HG03097 (cell line): Measurements from ENCODE around the gene GET4.

Experiments used
- ATAC-seq: cut with Tn5 transposase; IDR thresholded peaks from one replicate; pipeline ENCODE4 v1.9.1; 2021; ENCODE audit not compliant: unreplicated experiment, low FRiP score

GET4 gene

DNA sequence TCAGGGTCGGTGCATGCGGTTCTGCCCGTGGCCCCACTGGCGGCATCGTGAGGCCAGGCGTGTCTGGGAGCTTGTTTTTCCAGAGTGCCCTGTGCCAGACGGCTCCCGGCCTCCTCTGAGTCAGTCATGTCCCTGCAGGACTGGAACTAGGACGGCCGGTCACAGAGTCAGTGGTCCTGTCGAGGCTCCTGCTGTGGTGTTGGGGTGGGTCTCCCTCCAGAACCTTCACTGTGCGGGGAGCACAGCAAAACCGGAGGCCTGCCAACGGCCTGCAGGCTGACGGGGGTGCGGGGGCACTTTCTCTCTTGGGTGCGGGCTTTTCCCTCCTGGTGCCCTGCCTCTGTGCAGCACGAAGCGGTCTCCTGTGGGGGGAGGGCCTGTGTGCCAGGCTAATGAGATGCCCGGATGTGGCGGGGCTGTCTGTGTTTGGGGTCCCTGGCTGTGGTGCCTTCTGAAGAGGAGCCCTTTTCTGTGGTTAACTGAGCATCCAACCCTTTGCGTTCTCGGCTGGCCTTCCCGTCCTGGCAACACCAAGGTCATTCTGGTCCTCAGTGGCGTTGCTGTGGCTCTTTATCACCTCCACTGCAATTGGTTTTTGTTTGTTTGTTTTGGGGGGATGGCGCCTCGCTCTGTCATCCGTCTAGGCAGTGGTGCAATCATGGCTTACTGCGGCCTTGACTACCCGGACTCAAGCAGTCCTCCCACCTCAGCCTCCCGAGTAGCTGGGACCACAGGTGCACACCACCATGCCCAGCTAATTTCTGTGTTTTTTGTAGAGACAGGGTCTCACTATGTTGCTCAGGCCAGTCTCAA lies 8.0 kb downstream of the GET4 start:
- ATAC-seq = no peak

DNA sequence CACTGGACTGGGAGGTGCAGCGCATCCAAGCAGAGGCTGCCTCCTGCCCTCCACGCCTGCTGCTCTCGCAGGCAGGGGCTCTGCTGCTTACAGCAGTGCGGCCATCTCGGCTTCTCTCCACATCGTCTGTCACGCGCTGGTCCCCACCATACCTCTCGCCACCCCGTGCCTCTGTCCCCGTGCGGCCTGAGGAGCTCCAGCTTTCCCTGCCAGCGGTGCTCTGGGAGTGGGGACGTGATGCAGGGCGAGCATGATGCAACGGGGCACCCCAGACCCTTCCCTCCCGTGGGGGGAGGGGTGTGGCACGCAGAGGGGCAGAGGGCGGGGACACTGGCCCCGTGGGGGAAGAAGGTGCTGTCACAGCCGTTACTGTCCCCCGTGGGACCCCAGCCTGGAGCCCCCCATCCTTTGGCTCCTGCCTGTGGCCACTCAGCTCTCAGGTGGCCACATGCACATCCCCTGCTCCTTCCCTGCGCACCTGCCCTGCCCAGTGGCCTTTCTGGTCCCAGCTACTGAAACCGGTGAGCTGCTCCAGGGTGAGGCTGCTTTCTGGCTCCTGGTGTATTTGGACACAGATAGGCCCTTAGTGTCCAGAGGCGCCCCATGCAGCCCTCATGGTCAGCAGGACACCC lies 9.0 kb downstream of the GET4 start:
- no peak for ATAC-seq

DNA sequence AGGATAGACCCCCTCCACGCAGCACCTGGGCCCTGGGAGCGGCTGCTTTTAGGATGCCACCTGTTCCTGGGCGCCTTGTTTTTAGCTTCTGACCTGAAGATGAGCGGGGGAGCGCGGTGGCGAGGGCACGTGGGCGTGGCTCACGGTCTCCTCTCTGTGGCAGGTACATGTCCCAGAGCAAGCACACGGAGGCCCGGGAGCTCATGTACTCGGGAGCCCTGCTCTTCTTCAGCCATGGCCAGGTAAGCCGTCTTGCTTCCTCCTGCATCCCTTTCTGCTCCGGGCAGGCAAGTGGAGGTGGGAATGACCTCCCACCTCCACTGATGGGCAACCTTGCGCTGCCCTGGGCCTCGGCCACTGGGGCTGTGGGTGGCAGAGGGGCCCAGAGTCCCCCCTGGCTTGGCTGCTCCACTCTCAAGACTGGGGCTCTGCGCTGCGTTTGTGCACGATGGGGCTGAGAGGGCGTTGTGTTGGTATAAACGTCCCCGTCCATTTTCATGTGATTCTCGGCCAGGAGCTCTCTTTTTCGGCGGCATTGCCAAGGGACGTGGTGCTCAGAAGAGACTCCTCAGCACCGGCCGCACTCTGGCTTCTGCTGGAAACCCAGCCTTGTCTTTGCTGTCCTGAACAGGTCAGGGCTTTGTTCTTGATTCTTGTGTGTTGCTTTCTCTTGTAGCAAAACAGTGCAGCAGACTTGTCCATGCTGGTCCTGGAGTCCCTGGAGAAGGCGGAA lies 9.7 kb downstream of the GET4 start:
- no peak for ATAC-seq

DNA sequence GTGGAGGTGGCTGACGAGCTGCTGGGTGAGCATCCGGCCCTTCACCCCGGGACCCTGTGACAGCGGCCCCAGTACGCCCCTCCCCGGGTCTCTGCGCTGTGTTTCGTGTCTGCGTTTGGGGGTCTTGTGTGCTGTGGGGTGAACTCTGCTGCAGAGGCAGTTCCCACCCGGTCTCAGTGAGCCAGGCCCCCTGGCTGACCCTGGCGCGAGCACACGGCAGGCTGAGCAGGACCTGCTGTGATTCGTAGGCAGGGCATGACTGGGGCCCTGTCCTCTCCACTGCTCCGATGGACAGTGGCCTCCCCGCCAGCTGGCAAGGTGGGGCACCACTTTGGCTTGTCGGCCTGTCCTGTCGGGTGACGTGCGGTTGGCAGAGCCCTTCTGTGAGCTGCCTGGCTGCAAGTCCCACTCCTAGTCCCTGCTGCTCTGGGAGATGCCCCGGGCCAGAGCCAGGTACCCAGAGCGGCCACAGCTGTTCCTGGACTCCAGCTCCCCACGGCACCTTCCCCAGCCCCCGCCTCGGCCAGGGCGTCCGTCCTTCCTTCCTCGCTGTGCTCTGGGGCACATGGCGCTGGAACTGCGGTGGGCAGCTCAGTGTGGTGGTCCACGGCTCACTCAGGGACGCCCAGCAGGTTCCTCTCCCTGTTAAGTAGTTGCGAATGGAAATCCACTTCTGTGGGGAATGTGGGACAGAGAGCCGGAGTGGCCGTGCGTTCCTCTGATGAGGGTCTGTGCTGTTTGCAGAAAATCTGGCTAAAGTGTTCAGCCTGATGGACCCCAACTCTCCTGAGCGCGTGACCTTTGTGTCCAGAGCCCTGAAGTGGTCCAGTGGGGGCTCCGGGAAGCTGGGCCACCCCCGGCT lies 10.5 kb downstream of the GET4 start:
- no peak for ATAC-seq

DNA sequence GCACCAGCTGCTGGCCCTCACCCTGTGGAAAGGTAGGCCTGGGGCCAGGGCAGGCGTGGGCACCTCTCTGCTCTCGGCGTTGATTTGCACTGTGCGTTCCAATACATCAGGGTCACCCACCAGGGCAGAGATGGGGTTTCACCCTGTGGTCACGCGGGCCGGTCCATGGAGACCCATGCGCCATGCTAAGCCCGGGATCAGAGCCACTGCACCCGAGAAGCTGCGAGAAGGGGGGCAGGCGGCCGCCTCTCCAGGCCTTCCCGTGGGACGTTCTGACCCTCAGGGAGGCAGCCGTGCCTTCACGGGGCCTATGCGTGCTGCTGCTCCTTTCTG lies 11.1 kb downstream of the GET4 start:
- ATAC-seq = no peak

DNA sequence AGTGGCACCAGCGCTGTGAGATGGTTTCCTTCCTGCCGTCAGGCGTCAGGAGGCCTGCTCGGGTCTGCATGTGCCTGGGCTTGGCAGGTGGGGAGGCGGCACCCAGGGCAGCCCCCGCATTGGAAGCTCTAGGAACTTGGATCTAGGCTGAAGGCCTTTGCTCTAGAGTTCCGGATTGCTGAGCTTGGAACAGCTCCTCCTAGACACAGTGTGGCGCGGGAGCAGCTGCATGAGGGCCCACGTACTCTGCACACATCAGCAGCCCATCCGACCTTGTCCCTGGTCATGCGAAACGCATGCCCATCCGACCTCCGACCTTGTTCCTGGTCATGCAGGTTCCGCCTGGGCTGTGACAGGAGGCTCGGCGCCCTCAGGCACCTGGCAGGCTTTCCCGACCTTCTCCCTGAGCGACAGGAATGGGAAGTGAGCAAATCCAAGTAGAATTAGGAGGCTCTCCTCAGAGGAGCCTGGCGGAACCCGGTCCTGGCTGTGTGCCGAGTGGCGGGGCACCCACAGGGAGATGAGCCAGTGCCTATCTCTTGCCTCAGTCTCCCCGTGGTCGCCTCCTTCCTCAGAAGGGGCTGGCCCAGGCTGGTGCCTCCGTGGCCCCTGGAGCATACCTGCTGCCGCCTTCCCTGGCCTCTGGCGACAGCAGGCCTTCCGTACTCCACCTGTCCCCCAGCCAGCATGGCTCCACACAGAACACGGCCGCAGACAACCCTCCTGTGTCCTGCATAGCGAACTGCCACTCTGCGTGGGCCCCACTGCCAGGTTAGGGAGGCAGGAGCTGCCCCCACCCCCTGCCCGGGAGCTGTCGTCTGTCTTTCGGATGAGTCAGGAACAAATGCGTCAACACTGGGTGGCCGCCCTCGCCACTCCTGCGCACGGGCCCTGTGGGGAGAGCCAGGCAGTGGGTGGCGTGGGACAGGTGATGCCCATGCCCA lies 12.0 kb downstream of the GET4 start:
- ATAC-seq = no peak

DNA sequence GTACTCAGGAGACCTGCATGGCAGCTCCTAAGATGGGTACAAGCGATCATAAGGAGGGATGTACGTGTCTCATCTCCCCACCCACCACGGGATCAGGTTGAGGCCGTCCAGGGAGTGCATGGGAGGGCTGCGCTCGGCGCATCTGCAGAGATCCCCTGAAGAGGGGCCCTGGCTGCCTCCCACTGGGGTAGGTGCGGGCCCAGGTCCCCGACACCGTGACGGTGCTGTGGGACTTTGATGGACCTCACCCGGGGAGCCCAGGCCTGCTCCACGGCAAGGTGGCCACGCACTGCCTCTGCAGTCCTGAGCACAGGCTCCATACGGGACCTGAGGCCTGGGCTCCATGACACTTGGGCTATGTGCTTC lies 12.7 kb downstream of the GET4 start:
- no peak for ATAC-seq

DNA sequence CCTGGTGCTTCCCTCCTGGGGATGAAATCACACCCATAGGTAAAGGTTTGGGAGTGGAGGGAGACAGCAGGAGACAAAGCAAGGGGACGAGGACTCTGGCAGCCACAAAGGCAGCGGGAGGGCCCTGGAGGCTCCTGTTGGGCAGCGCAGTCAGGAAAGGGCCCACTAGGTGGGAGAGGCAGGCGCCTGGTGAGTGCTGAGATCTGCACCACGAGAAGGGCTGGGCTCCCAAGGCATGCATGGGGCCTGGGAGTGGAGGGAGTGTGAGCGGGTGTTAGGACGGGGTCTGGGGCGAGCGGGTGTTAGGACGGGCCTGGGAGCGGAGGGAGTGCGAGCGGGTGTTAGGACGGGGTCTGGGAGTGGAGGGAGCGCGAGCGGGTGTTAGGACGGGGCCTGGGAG lies 13.0 kb downstream of the GET4 start:
- no peak for ATAC-seq

DNA sequence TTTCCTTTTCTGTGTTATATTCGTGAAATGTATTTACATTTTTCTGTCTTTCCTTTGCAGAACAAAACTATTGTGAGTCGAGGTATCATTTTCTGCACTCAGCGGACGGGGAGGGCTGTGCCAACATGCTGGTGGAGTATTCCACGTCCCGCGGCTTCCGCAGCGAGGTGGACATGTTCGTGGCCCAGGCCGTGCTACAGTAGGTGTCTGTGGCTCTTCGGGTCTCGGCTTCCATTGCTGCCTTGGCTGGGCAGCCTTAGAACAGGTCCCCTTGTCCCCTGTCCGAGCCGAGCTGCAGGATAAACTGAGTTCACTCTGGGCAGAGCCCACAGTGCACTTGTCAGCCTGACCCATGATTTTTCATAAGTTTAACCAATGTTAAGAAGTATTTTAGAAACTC lies 14.5 kb downstream of the GET4 start:
- no peak for ATAC-seq

DNA sequence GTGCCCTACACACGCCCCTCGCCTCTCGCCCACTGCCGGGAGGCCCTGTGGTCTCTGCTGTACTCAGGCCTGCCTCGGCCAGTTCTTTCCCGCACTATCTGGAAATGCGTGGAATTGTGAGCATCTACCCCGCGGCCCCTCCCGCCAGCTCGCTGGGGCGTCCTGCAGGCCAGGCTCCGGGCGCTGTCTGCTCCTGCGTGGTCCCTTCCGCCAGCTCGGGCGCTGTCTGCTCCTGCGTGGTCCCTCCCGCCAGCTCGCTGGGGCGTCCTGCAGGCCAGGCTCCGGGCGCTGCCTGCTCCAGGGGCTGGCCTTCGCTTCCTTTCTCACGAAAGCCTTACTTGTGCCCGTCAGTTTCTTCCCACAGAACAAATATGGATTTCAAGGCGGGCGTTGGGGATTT lies 14.9 kb downstream of the GET4 start:
- ATAC-seq = no peak

DNA sequence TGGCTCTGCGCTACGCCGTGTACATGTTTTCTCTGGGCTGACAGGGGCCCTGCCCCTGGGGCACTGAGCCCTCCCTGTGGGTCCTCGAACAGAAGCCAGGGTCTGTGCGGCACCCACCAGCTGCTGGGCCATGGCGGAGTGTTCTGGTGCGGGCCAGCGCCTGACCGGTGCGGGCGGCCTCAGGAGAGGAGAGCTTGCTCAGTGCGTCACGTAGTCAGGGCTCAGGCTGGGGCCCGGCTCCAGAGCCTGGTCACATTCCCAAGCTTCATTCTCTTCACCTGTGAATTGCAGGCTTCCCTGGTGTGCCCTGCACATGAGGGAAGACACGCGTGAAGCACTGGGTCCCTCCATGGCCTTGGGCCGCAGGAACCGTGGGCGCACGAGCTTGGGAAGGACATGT lies 15.5 kb downstream of the GET4 start:
- ATAC-seq = no peak

DNA sequence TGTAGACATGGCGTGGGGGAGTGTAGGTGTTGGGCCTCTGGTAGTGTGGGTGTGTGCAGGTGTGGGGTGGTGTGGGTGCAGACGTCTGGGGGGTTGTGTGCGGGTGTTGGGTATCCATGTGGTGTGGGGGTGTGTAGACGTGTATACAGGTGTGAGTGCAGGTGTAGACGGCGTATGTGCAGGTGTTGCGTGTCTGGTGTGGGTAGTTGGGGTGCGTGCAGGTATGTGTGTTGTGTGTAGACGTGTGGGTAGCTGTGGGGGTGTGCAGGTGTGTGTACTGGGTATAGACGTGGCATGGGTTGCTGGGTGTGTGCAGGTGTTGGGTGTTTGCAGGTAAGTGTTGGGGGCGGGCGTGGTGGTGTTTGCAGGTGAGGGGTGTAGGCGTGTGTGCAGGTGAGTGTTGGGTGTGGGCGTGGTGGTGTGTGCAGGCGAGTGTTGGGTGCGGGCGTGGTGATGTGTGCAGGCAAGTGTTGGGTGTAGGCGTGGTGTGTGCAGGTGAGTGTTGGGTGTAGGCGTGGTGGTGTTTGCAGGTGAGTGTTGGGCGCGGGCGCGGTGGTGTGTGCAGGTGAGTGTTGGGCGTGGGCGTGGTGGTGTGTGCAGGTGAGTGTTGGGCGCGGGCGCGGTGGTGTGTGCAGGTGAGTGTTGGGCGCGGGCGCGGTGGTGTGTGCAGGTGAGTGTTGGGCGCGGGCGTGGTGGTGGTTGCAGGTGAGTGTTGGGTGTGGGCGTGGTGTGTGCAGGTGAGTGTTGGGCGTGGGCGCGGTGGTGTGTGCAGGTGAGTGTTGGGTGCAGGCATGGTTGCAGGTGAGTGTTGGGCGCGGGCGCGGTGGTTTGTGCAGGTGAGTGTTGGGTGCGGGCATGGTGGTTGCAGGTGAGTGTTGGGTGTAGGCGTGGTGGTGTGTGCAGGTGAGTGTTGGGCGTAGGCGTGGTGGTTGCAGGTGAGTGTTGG lies 16.6 kb downstream of the GET4 start:
- ATAC-seq = no peak

DNA sequence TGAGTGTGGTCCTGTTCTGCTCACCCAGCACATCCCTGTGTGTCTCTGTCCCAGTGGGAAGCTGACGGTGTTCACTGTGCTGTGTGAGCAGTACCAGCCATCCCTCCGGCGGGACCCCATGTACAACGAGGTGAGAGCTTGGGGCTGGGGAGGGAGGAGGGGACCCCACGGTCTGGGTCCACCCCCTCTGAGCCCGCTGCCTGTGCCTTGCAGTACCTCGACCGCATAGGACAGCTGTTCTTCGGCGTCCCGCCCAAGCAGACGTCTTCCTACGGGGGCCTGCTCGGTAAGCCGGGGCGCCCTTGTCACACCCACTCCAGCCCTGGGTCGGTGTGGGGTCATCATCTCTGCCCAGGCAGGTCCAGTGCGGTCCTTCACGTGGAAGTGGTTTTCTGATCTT lies 17.3 kb downstream of the GET4 start:
- ATAC-seq = no peak

DNA sequence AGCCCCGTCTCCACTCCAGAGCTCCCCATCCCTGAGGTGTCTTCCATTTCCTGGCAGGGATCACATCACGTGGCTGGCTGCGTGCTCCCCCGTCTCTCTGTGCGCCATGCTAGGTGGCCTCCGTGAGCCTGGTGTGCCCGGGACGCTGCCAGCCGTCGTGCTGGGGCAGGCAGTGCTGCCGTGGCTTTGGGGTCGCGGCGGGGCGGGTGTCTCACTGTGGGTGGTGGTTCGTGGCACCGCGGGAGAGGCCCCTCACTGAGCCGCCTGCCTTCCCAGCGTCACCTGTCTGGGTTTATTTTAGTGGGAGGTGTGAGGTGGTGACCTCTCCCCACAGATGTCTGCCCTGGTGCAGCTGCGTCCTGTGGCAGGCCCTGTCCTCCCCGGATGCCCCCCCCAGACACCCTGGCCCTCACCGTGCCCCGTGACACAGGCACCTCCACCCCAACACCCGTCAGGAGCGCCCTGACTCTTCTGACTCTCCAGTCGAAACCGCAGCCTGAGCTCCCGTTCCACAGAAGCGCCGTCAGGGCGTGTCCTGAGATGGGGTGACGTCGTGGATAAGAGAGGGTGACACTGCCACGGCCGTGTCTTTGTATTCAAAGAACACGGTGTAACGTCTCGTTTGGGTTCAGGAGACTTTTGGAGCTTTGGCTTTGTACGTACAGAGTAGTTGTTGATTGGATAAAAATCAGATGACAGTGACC lies 18.0 kb downstream of the GET4 start:
- ATAC-seq = no peak

DNA sequence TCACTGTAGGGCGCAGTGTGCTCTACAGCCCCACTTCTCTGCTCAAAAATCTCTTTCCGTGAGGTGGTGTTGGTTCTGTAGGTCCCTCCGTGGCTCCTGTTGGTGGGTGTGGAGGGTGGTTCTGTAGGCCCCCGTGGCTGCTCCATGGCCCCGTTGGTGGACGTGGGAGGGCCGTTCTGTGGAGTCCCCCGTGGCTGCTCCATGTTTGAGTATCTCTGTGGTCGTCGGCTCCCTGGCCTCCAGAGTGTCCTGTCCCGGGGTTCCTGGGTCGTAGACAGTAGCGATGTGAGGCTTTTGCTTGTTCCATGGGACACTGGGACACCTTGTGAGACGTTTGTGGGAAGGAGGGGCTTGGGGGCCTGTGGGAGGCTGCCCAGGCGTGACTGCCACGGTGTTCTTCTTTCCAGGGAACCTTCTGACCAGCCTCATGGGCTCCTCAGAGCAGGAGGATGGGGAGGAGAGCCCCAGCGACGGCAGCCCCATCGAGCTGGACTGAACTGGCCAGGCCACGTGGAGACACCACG lies 18.6 kb downstream of the GET4 start:
- no peak for ATAC-seq

DNA sequence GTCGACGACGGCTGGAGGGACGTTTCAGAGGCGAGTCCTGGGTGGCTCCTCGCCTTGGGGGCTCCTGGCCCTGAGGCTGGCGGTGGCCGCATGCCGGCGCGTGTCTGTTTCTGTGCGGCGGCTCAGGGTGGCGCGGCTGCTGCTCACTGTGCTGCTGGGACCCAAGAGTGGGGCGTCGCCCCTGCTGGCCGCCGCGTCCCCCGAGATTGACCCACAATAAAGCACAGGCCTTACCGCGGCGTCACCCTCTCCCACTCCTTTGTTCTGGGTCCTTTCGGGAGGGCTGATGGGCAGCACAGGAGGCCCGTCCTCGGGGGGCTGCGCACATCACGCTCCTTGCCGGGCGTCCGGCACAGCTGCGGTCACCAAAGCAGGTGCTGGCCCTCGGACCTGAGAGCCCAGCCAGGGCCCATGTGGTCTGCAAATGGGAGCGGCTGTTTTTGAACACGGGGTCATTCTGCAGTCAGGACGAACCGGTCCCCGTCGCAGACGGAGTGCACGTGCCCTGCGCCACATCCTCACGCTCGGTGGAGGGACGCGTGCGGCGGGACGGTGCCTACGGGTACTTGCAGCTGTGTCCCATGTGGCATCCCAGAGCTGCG lies 19.2 kb downstream of the GET4 start:
- no peak for ATAC-seq

DNA sequence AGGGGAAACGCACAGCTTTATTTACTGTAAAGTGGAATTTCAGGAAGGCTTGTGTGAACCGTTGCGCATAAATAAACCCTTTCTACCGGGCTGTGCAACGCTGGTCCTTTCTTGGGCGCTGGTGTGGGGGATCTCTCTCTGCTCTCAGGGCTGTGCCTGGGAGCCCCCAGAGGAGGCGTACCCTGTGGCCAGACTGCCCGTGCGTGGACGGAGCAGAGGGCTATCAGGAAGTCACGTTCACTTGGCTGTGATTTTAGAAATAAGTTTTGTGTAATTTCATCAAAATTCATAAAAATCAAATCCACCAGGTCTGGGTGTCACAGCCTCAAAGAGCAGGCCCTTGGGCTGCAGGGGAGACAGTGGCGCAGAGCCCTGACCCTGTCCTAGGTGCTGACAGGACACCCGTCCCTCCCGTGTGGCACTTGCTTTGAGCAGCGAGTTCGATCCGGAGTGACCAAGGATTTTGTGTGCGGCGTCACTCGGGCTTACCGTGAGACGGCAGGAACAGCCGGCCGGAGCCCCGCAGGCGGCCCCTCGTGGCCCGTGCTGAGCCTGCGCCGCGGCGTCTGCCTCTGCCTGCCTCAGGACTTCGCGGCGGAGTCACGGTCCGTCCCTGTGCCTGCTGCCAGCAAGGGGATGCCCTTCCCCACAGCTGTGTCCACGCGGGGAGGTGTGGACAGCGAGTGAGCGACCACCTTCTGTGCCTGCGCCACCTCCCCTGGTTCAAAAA lies 20.2 kb downstream of the GET4 start:
- ATAC-seq = no peak
